Panc1 (cell line): ENCODE measurements around the gene PRLR. TPM values are rescaled to one million over a fixed set of nuclear protein-coding genes. Genes with fewer than 3 reads are reported as not detected.
"Not testable (repeated sequence)": the region's sequence is repeated elsewhere in the genome, so short reads cannot be mapped to it uniquely, and the experiment has no call there.

ENCODE experiments used
- ATAC-seq: fragments of 200-7000 bp; cut with Tn5 transposase; 2 replicates; pipeline ENCODE4 v1.9.1; 2020; ENCODE audit warnings: mild to moderate bottlenecking, moderate library complexity
- BruUV-seq: library from RNA; stranded (reverse); fragments of 400-500 nt; replicated peaks from 2 replicates; lab custom pipeline; 2021; lab: Mats Ljungman, UMichigan
- CTCF ChIA-PET: fragments of 300-600 bp; sonication (Branson Sonifier 250); formaldehyde crosslinking; loops from one replicate; lab custom pipeline; 2022; ENCODE audit warnings: antibody characterized with exemption; lab: Charles Lee
- POLR2A ChIA-PET: fragments of 300-600 bp; sonication (Branson Sonifier 250); formaldehyde crosslinking; loops from one replicate; lab custom pipeline; 2022; ENCODE audit warnings: antibody characterized with exemption; lab: Charles Lee
- DNase-seq: peaks from one replicate; pipeline ENCODE4 v3.0.0-alpha.2; 2010; ENCODE audit warnings: low read depth, low spot score
- H3K27ac ChIP-seq: 2 replicates; pipeline ENCODE4 v1.5.1; 2011; ENCODE audit warnings: mild to moderate bottlenecking, low read length, inconsistent platforms
- H3K27me3 ChIP-seq: fragments of 200-500 bp; sonication (Bioruptor generic); 2 replicates; pipeline ENCODE4 v1.6.0; 2014; ENCODE audit warnings: low read length, inconsistent platforms; ENCODE audit not compliant: control insufficient read depth, insufficient read depth
- H3K36me3 ChIP-seq: fragments of 200-500 bp; sonication (Bioruptor generic); 2 replicates; pipeline ENCODE4 v1.5.1; 2014; ENCODE audit warnings: inconsistent platforms, mild to moderate bottlenecking, low read length, moderate library complexity; ENCODE audit not compliant: control insufficient read depth, insufficient read depth
- H3K4me1 ChIP-seq: 2 replicates; pipeline ENCODE4 v1.5.1; 2011; ENCODE audit warnings: inconsistent platforms, mild to moderate bottlenecking, low read length, moderate library complexity; ENCODE audit not compliant: control insufficient read depth, insufficient read depth
- H3K4me3 ChIP-seq, 2 experiments: 2 replicates each; pipeline ENCODE4 v1.5.1; 2011 to 2012; ENCODE audit warnings: low read depth in 2 of 2, low read length in 2 of 2, mild to moderate bottlenecking in 2 of 2, inconsistent platforms in 1 of 2, moderate library complexity in 1 of 2
- H3K9me3 ChIP-seq: fragments of 200-500 bp; sonication (Bioruptor generic); 2 replicates; pipeline ENCODE4 v1.5.1; 2014; ENCODE audit warnings: low read depth, mild to moderate bottlenecking, inconsistent platforms, low read length, moderate library complexity; ENCODE audit not compliant: control insufficient read depth, insufficient read depth
- CTCF ChIP-seq: fragments of 450-650 bp; IDR thresholded peaks from 2 replicates; pipeline ENCODE4 v1.5.1; 2017; ENCODE audit warnings: mild to moderate bottlenecking
- POLR2AphosphoS5 ChIP-seq: IDR thresholded peaks from 2 replicates; pipeline ENCODE4 v1.6.1; 2012; ENCODE audit warnings: mild to moderate bottlenecking, low read depth, low read length, moderate library complexity
- REST ChIP-seq, 2 experiments: IDR thresholded peaks; 2 replicates each; pipeline ENCODE4 v1.6.1; 2011 to 2012; ENCODE audit warnings: low read depth in 2 of 2, control low read depth in 1 of 2, low read length in 1 of 2, mild to moderate bottlenecking in 1 of 2, moderate library complexity in 1 of 2; ENCODE audit not compliant: insufficient read depth in 1 of 2
- SIN3A ChIP-seq: IDR thresholded peaks from 2 replicates; pipeline ENCODE4 v1.6.1; 2012; ENCODE audit warnings: low read depth, mild to moderate bottlenecking, low read length, moderate library complexity, borderline replicate concordance; ENCODE audit not compliant: insufficient read depth
- TCF7L2 ChIP-seq: IDR thresholded peaks from 2 replicates; pipeline ENCODE4 v1.6.1; 2011; ENCODE audit warnings: mild to moderate bottlenecking, low read depth, low read length, inconsistent platforms
- in situ Hi-C: cut with HindIII; loops from 2 replicates; pipeline ENCODE4 v1.10.0; 2016; ENCODE audit warnings: low sequenced_read_pairs, low pct_unique_long_range_greater_than_20kb
- intact Hi-C: fragments of 100-400 bp; cut with micrococcal nuclease; formaldehyde crosslinking; loops from one replicate; pipeline ENCODE4 v1.10.0; 2022; ENCODE audit not compliant: unreplicated experiment
- total RNA-seq: library from RNA; stranded (reverse); gene quantifications from one replicate; pipeline ENCODE4 v1.2.1, GENCODE V29; 2021; ENCODE audit not compliant: unreplicated experiment

PRLR gene
- total RNA-seq, 1 experiment from 2014 or later: 0.46 TPM

DNA sequence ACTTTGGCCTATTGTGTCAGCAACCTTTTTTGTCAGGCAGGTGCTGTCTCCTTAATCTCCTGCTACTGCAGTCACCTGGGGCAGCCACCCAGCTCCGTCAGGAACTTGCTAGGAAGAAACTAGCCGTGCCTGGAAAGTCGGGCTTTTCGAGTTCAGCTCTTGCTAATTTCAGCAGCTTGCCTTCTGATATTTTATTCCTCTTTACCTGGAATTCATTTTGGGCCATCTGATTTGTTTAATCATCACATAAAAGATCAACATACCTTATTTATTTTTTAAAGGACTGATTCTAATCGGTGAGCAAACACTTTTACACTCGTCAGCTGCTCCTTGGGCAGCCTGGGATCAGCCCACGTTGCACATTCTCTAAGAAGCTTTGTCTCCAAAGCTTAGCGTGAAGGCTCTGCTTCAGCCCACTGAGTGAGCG, 42.2 kb downstream of the PRLR start:
- ATAC-seq (no peak), DNase-seq (no peak)
- H3K4me1 ChIP-seq: no peaks in the 10 kb centered on the region
- no peaks in the 10 kb centered on the region for H3K9me3 ChIP-seq
- POLR2A ChIA-PET: no interaction called here
- TF ChIP-seq CTCF: no peak
- no peak for TF ChIP-seq TCF7L2
- no peak for TF ChIP-seq SIN3A
- no peak for TF ChIP-seq REST (IDR thresholded peaks at IDR 0.05; ENCODE audit: insufficient read depth in 1 of 2, low read depth in 2 of 2, low read length in 1 of 2)
- no peak for TF ChIP-seq POLR2AphosphoS5
- intact Hi-C loops (no loop called here), in situ Hi-C loops (no loop called here)
- H3K36me3 ChIP-seq: no peaks in the 10 kb centered on the region
- no peaks in the 10 kb centered on the region; the same call in 1 of the 2 replicates for H3K27me3 ChIP-seq
- no peak overlapping the region for H3K4me3 ChIP-seq
- H3K27ac ChIP-seq: no peak overlapping the region
- no TSS peak for BruUV-seq
- CTCF ChIA-PET: no interaction called here

DNA sequence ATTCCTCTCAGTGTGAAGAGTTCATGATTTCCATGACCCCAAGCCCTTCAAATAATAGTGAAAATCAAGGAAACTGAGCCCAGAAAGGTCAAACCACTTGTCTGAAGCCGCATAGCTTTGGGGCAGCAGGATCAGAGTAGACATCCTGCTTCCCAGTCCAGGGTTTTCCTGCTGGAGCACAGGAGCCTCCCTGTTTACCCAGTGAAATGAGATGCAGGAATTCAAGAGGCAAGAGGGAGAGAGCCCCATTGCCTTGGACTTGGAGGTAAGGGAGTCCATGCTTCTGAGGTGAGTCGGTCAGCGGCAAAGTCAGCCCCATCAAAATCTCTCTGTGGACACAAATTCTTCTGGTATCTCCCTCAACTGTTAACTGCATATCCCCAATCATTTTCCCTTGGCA, 42.7 kb downstream of the PRLR start:
- H3K27me3 ChIP-seq, BruUV-seq, POLR2A ChIA-PET, ATAC-seq, intact Hi-C loops, H3K4me1 ChIP-seq, DNase-seq, in situ Hi-C loops, H3K27ac ChIP-seq, H3K36me3 ChIP-seq, CTCF ChIA-PET, H3K9me3 ChIP-seq, H3K4me3 ChIP-seq: not testable (repeated sequence)

- TF ChIP-seq REST (IDR thresholded peaks at IDR 0.05; ENCODE audit: insufficient read depth in 1 of 2, low read depth in 2 of 2, low read length in 1 of 2): no peak
- Histone ChIP-seq H3K27ac (no peak overlapping the region), H3K36me3 (no peaks in the 10 kb centered on the region), H3K27me3 (no peaks in the 10 kb centered on the region; the same call in 1 of the 2 replicates), H3K4me3 (no peak overlapping the region), H3K9me3 (no peaks in the 10 kb centered on the region), H3K4me1 (no peaks in the 10 kb centered on the region)
- DNase-seq (no peak), ATAC-seq (no peak)
- POLR2A ChIA-PET: no interaction called here
- in situ Hi-C loops: no loop called here
- no TSS peak for BruUV-seq
- CTCF ChIA-PET: no interaction called here
- intact Hi-C loops: no loop called here
Measured at GRCh38 chr5:35186749-35187148, 43.5 kb downstream of the PRLR start.
